Naive B cell (primary cell): Measurements from ENCODE around the gene HS6ST2. TPM values are rescaled to one million over a fixed set of nuclear protein-coding genes. Genes with fewer than 3 reads are reported as not detected.
"Not testable (repeated sequence)": the region's sequence is repeated elsewhere in the genome, so short reads cannot be mapped to it uniquely, and the experiment has no call there.

Experiments used
- ATAC-seq, 2 donors: fragments of 150-1000 bp; cut with Tn5 transposase; 2 replicates each; pipeline ENCODE4 v1.10.0; 2021; ENCODE audit warnings: low read depth in 2 of 2, mild to moderate bottlenecking in 2 of 2, moderate library complexity in 2 of 2
- DNase-seq: peaks from one replicate; pipeline ENCODE4 v3.0.0; 2022
- H3K27ac Mint-ChIP-seq, 6 donors: one replicate each; pipeline ENCODE4 v1.8.0; 2020 to 2022; ENCODE audit warnings: mild to moderate bottlenecking in 6 of 6, mixed read lengths in 6 of 6, moderate library complexity in 5 of 6, inconsistent platforms in 2 of 6
- H3K27me3 Mint-ChIP-seq, 3 donors: one replicate each; pipeline ENCODE4 v1.8.0; 2021 to 2022; ENCODE audit warnings: mixed read lengths in 3 of 3, mild to moderate bottlenecking in 1 of 3
- H3K36me3 Mint-ChIP-seq, 2 donors: one replicate each; pipeline ENCODE4 v1.8.0; 2020 to 2022; ENCODE audit warnings: mixed read lengths in 2 of 2, inconsistent platforms in 1 of 2, mild to moderate bottlenecking in 1 of 2
- H3K4me1 Mint-ChIP-seq, 3 donors: one replicate each; pipeline ENCODE4 v1.8.0; 2020 to 2022; ENCODE audit warnings: mixed read lengths in 3 of 3, inconsistent platforms in 1 of 3, mild to moderate bottlenecking in 1 of 3, moderate library complexity in 1 of 3
- H3K4me3 Mint-ChIP-seq, 8 donors: one replicate each; pipeline ENCODE4 v1.8.0; 2020 to 2022; ENCODE audit warnings: mild to moderate bottlenecking in 8 of 8, mixed read lengths in 8 of 8, moderate library complexity in 8 of 8, inconsistent platforms in 2 of 8
- H3K9me3 Mint-ChIP-seq, 7 donors: one replicate each; pipeline ENCODE4 v1.8.0; 2020 to 2022; ENCODE audit warnings: mixed read lengths in 7 of 7, mild to moderate bottlenecking in 5 of 7, inconsistent platforms in 2 of 7, moderate library complexity in 1 of 7
- polyA plus RNA-seq, 6 donors: library from polyadenylated mRNA; unstranded; fragments of 300-500 nt; fragmentation: Illumina TruSeq; gene quantifications; one replicate each; pipeline ENCODE4 v1.2.3, GENCODE V29; 2021; ENCODE audit warnings: low read depth in 6 of 6

HS6ST2 gene
- polyA plus RNA-seq, 6 donors from 2014 or later = not detected

GRCh38 chrX:132909643-132910042 lies 48.8 kb downstream of the HS6ST2 start:
- Mint-ChIP-seq H3K4me3 (no peak overlapping the region), H3K9me3 (peaks cover 0 to 6% (median 0%) of the 10 kb centered on the region in 7 donors), H3K36me3 (no peaks in the 10 kb centered on the region), H3K27me3 (no peaks in the 10 kb centered on the region), H3K4me1 (no peaks in the 10 kb centered on the region), H3K27ac (no peak overlapping the region)
- no peak for DNase-seq
- no peak for ATAC-seq

- peaks cover 0 to 6% (median 0%) of the 10 kb centered on the region in 7 donors for H3K9me3 Mint-ChIP-seq
- H3K36me3 Mint-ChIP-seq = no peaks in the 10 kb centered on the region
- no peak overlapping the region for H3K27ac Mint-ChIP-seq
- ATAC-seq (no peak), DNase-seq (no peak)
- no peaks in the 10 kb centered on the region for H3K4me1 Mint-ChIP-seq
- H3K27me3 Mint-ChIP-seq = no peaks in the 10 kb centered on the region
- no peak overlapping the region for H3K4me3 Mint-ChIP-seq
These were observed 49.5 kb downstream of the HS6ST2 start for GRCh38 chrX:132908891-132909290.

- Mint-ChIP-seq H3K27ac (no peak overlapping the region), H3K4me3 (no peak overlapping the region), H3K36me3 (no peaks in the 10 kb centered on the region), H3K27me3 (no peaks in the 10 kb centered on the region), H3K4me1 (no peaks in the 10 kb centered on the region), H3K9me3 (peaks cover 0 to 3% (median 0%) of the 10 kb centered on the region in 7 donors)
- DNase-seq (no peak), ATAC-seq (no peak)
These were observed 57.7 kb downstream of the HS6ST2 start for GRCh38 chrX:132900633-132901293.

GRCh38 chrX:132887569-132887968 lies 70.9 kb downstream of the HS6ST2 start:
- ATAC-seq (no peak), DNase-seq (no peak)
- peaks cover 4 to 14% (median 11%) of the 10 kb centered on the region in 7 donors for H3K9me3 Mint-ChIP-seq
- no peak overlapping the region for H3K27ac Mint-ChIP-seq
- H3K4me1 Mint-ChIP-seq = no peaks in the 10 kb centered on the region
- H3K4me3 Mint-ChIP-seq = no peak overlapping the region
- H3K36me3 Mint-ChIP-seq = no peaks in the 10 kb centered on the region
- H3K27me3 Mint-ChIP-seq = no peaks in the 10 kb centered on the region

- DNase-seq (no peak), ATAC-seq (no peak)
- Mint-ChIP-seq H3K4me3 (no peak overlapping the region), H3K36me3 (no peaks in the 10 kb centered on the region), H3K27me3 (no peaks in the 10 kb centered on the region), H3K27ac (no peak overlapping the region), H3K9me3 (peaks cover 0 to 9% (median 4%) of the 10 kb centered on the region in 7 donors), H3K4me1 (no peaks in the 10 kb centered on the region)
These were observed 75.0 kb downstream of the HS6ST2 start for GRCh38 chrX:132883358-132883915.

GRCh38 chrX:132880753-132881152 lies 77.7 kb downstream of the HS6ST2 start:
- H3K9me3 Mint-ChIP-seq, H3K36me3 Mint-ChIP-seq, H3K27me3 Mint-ChIP-seq, H3K4me1 Mint-ChIP-seq, H3K4me3 Mint-ChIP-seq, ATAC-seq, H3K27ac Mint-ChIP-seq, DNase-seq: not testable (repeated sequence)

GRCh38 chrX:132877954-132878536 lies 80.4 kb downstream of the HS6ST2 start:
- Mint-ChIP-seq H3K36me3 (no peaks in the 10 kb centered on the region), H3K27ac (no peak overlapping the region), H3K27me3 (peaks cover 0 to 7% (median 0%) of the 10 kb centered on the region in 3 donors), H3K9me3 (peaks cover 0 to 7% (median 0%) of the 10 kb centered on the region in 7 donors), H3K4me1 (no peaks in the 10 kb centered on the region), H3K4me3 (no peak overlapping the region)
- DNase-seq = no peak
- ATAC-seq = no peak

- Mint-ChIP-seq H3K4me1 (no peaks in the 10 kb centered on the region), H3K4me3 (peak overlapping the region in 1 of 8 donors; percentile 11), H3K27me3 (peaks cover 0 to 7% (median 0%) of the 10 kb centered on the region in 3 donors), H3K36me3 (no peaks in the 10 kb centered on the region), H3K27ac (no peak overlapping the region), H3K9me3 (peaks cover 0 to 7% (median 0%) of the 10 kb centered on the region in 7 donors)
- ATAC-seq = no peak
- no peak for DNase-seq
These were observed 81.7 kb downstream of the HS6ST2 start for GRCh38 chrX:132876523-132877338.

- H3K36me3 Mint-ChIP-seq = no peaks in the 10 kb centered on the region
- no peak for ATAC-seq
These were observed 82.5 kb downstream of the HS6ST2 start for GRCh38 chrX:132875650-132876522.

GRCh38 chrX:132862562-132862961 lies 95.9 kb downstream of the HS6ST2 start:
- Mint-ChIP-seq H3K27me3 (no peaks in the 10 kb centered on the region), H3K9me3 (peaks cover 0 to 13% (median 5%) of the 10 kb centered on the region in 7 donors), H3K27ac (no peak overlapping the region), H3K4me3 (no peak overlapping the region), H3K36me3 (no peaks in the 10 kb centered on the region), H3K4me1 (no peaks in the 10 kb centered on the region)
- ATAC-seq = no peak
- DNase-seq = no peak

More at GRCh38 chrX:132875650-132876522, 82.5 kb downstream of the HS6ST2 start:
- no peak overlapping the region for H3K27ac Mint-ChIP-seq
- H3K4me1 Mint-ChIP-seq = no peaks in the 10 kb centered on the region
- DNase-seq = no peak
- peaks cover 0 to 7% (median 0%) of the 10 kb centered on the region in 7 donors for H3K9me3 Mint-ChIP-seq
- H3K4me3 Mint-ChIP-seq = peak overlapping the region in 1 of 8 donors; percentile 11
- peaks cover 0 to 7% (median 0%) of the 10 kb centered on the region in 3 donors for H3K27me3 Mint-ChIP-seq

- DNase-seq (no peak), ATAC-seq (no peak)
- no peak overlapping the region for H3K27ac Mint-ChIP-seq
- H3K4me1 Mint-ChIP-seq = no peaks in the 10 kb centered on the region
- no peak overlapping the region for H3K4me3 Mint-ChIP-seq
- no peaks in the 10 kb centered on the region for H3K36me3 Mint-ChIP-seq
- no peaks in the 10 kb centered on the region for H3K27me3 Mint-ChIP-seq
- H3K9me3 Mint-ChIP-seq = peaks cover 0 to 12% (median 5%) of the 10 kb centered on the region in 7 donors
These were observed 97.4 kb downstream of the HS6ST2 start for GRCh38 chrX:132861076-132861475.

GRCh38 chrX:132860200-132860599 lies 98.2 kb downstream of the HS6ST2 start:
- H3K9me3 Mint-ChIP-seq = peaks cover 0 to 12% (median 5%) of the 10 kb centered on the region in 7 donors
- H3K27ac Mint-ChIP-seq = no peak overlapping the region
- no peaks in the 10 kb centered on the region for H3K4me1 Mint-ChIP-seq
- ATAC-seq (no peak), DNase-seq (no peak)
- no peak overlapping the region for H3K4me3 Mint-ChIP-seq
- no peaks in the 10 kb centered on the region for H3K27me3 Mint-ChIP-seq
- H3K36me3 Mint-ChIP-seq = no peaks in the 10 kb centered on the region

GRCh38 chrX:132858018-132858417 lies 100.4 kb downstream of the HS6ST2 start:
- DNase-seq = no peak
- Mint-ChIP-seq H3K4me1 (no peaks in the 10 kb centered on the region), H3K9me3 (peaks cover 0 to 4% (median 0%) of the 10 kb centered on the region in 7 donors), H3K27me3 (no peaks in the 10 kb centered on the region), H3K36me3 (no peaks in the 10 kb centered on the region), H3K4me3 (no peak overlapping the region), H3K27ac (no peak overlapping the region)
- ATAC-seq = no peak
